ENCODE results near the gene HAND2.

HAND2 gene

GRCh38 chr4:173519111-173520101 lies 10.6 kb downstream of the HAND2 start:
- DNase-seq: no peak

- no peak for DNase-seq
These were observed 11.5 kb downstream of the HAND2 start for GRCh38 chr4:173518425-173519102.

- DNase-seq: no peak
These were observed 12.1 kb downstream of the HAND2 start for GRCh38 chr4:173517781-173518424.

- DNase-seq: no peak
These were observed 13.2 kb downstream of the HAND2 start for GRCh38 chr4:173516621-173517524.

GRCh38 chr4:173515458-173515857 lies 14.6 kb downstream of the HAND2 start:
- no peak for DNase-seq

- no peak for DNase-seq
These were observed 15.3 kb downstream of the HAND2 start for GRCh38 chr4:173514641-173515217.

GRCh38 chr4:173513651-173514050 lies 16.4 kb downstream of the HAND2 start:
- DNase-seq: no peak

- DNase-seq: no peak
These were observed 18.2 kb downstream of the HAND2 start for GRCh38 chr4:173511787-173512361.

GRCh38 chr4:173509036-173510001 lies 20.7 kb downstream of the HAND2 start:
- DNase-seq: no peak

- no peak for DNase-seq
These were observed 21.5 kb downstream of the HAND2 start for GRCh38 chr4:173508386-173509035.

- no peak for DNase-seq
These were observed 22.3 kb downstream of the HAND2 start for GRCh38 chr4:173507471-173508385.

- DNase-seq: no peak
These were observed 23.3 kb downstream of the HAND2 start for GRCh38 chr4:173506597-173507211.

GRCh38 chr4:173505924-173506518 lies 24.0 kb downstream of the HAND2 start:
- DNase-seq: peak; percentile 29

GRCh38 chr4:173504181-173504503 lies 25.9 kb downstream of the HAND2 start:
- DNase-seq: no peak

- DNase-seq: no peak
These were observed 26.5 kb downstream of the HAND2 start for GRCh38 chr4:173503330-173504180.

GRCh38 chr4:173502282-173502681 lies 27.7 kb downstream of the HAND2 start:
- no peak for DNase-seq

GRCh38 chr4:173501592-173502150 lies 28.4 kb downstream of the HAND2 start:
- DNase-seq: no peak

Measured in NCI-H1105 treated with DMSO at 0.1 percent for 48 hours (cell line).